Muscle of leg (tissue), 11 donors: ENCODE data around the gene ZDHHC7. TPM values are rescaled to one million over a fixed set of nuclear protein-coding genes. Genes with fewer than 3 reads are reported as not detected.

Source experiments
- DNase-seq: peaks from one replicate; pipeline ENCODE4 v3.0.0; 2013
- H3K27ac ChIP-seq: one replicate; pipeline ENCODE4 v1.5.1; 2013; ENCODE audit warnings: mild to moderate bottlenecking, low read length, control low read depth
- H3K27me3 ChIP-seq: one replicate; pipeline ENCODE4 v1.6.1; 2013; ENCODE audit warnings: low read length; ENCODE audit not compliant: control insufficient read depth, insufficient read depth
- H3K36me3 ChIP-seq: one replicate; pipeline ENCODE4 v1.6.1; 2013; ENCODE audit warnings: low read length; ENCODE audit not compliant: control insufficient read depth, insufficient read depth
- H3K4me1 ChIP-seq: one replicate; pipeline ENCODE4 v1.6.1; 2013; ENCODE audit warnings: low read length; ENCODE audit not compliant: control insufficient read depth, insufficient read depth
- H3K4me3 ChIP-seq: one replicate; pipeline ENCODE4 v1.5.1; 2013; ENCODE audit warnings: low read length, control low read depth
- H3K9me3 ChIP-seq: replicated peaks from 2 replicates; pipeline ENCODE4 v1.6.1; 2013; ENCODE audit warnings: low read depth, low read length; ENCODE audit not compliant: control insufficient read depth
- whole genome bisulfite sequencing: methylation state at CpG from one replicate; pipeline ENCODE4 v1.1.5; 2013; ENCODE audit warnings: missing lambda C conversion rate; ENCODE audit not compliant: insufficient coverage; 5-methylcytosine and 5-hydroxymethylcytosine counted together
- polyA plus RNA-seq, 8 donors: library from polyadenylated mRNA; unstranded; fragments of 120-200 nt; gene quantifications; one replicate each; pipeline versions ENCODE4 v1.2.1 to v1.2.3, GENCODE V29; 2013; ENCODE audit warnings: inconsistent platforms in 1 of 8, low replicate concordance in 1 of 8; ENCODE audit not compliant: insufficient read length in 8 of 8, insufficient read depth in 1 of 8
- total RNA-seq: library from RNA; stranded (reverse); fragments of 120-200 nt; gene quantifications from one replicate; pipeline ENCODE4 v1.2.4, GENCODE V29; 2013

ZDHHC7 gene
- total and polyA plus RNA-seq, 9 donors: 28.7 to 44.7 (median 36.2) TPM

- Histone ChIP-seq H3K27ac (peak overlapping the region; percentile 29), H3K4me1 (peaks cover 60% of the 10 kb centered on the region), H3K36me3 (no peaks in the 10 kb centered on the region), H3K27me3 (peaks cover 10% of the 10 kb centered on the region), H3K4me3 (no peak overlapping the region), H3K9me3 (peaks cover 4% of the 10 kb centered on the region)
- WGBS: 52% methylated on average over 31 of the region's 36 CpGs
- peak; percentile 55 for DNase-seq
Observed at GRCh38 chr16:84929421-84930297, 81.7 kb downstream of the ZDHHC7 start.

- H3K27ac ChIP-seq: peak overlapping the region; percentile 35
- H3K27me3 ChIP-seq: peaks cover 10% of the 10 kb centered on the region
- WGBS: 45% methylated on average over 10 of the region's 16 CpGs
- no peak overlapping the region for H3K4me3 ChIP-seq
- peak; percentile 86 for DNase-seq
- H3K9me3 ChIP-seq: peaks cover 4% of the 10 kb centered on the region
- no peaks in the 10 kb centered on the region for H3K36me3 ChIP-seq
- peaks cover 60% of the 10 kb centered on the region for H3K4me1 ChIP-seq
Observed at GRCh38 chr16:84928679-84929420, 82.5 kb downstream of the ZDHHC7 start.

- Histone ChIP-seq H3K27ac (no peak overlapping the region), H3K36me3 (no peaks in the 10 kb centered on the region), H3K9me3 (peaks cover 4% of the 10 kb centered on the region), H3K4me3 (no peak overlapping the region), H3K27me3 (peaks cover 10% of the 10 kb centered on the region), H3K4me1 (peaks cover 58% of the 10 kb centered on the region)
- peak; percentile 61 for DNase-seq
- WGBS: 78% methylated on average over 22 of the region's 34 CpGs
Observed at GRCh38 chr16:84927621-84928591, 83.4 kb downstream of the ZDHHC7 start.

- Histone ChIP-seq H3K4me1 (peaks cover 58% of the 10 kb centered on the region), H3K4me3 (no peak overlapping the region), H3K27ac (no peak overlapping the region), H3K36me3 (no peaks in the 10 kb centered on the region), H3K27me3 (peaks cover 10% of the 10 kb centered on the region), H3K9me3 (peaks cover 4% of the 10 kb centered on the region)
- no peak for DNase-seq
- 25% methylated on average over 4 of the region's 7 CpGs for WGBS
Observed at GRCh38 chr16:84926462-84926861, 84.9 kb downstream of the ZDHHC7 start.

- WGBS: 93% methylated on average over 11 of the region's 19 CpGs
- Histone ChIP-seq H3K36me3 (no peaks in the 10 kb centered on the region), H3K27me3 (peaks cover 10% of the 10 kb centered on the region), H3K9me3 (no peaks in the 10 kb centered on the region), H3K4me1 (peaks cover 59% of the 10 kb centered on the region), H3K4me3 (no peak overlapping the region), H3K27ac (no peak overlapping the region)
- DNase-seq: no peak
Observed at GRCh38 chr16:84925773-84926372, 85.5 kb downstream of the ZDHHC7 start.

GRCh38 chr16:84925092-84925772, 86.1 kb downstream of the ZDHHC7 start:
- peaks cover 10% of the 10 kb centered on the region for H3K27me3 ChIP-seq
- H3K4me3 ChIP-seq: no peak overlapping the region
- WGBS: 69% methylated on average over 11 of the region's 11 CpGs
- H3K4me1 ChIP-seq: peaks cover 63% of the 10 kb centered on the region
- no peaks in the 10 kb centered on the region for H3K36me3 ChIP-seq
- H3K9me3 ChIP-seq: no peaks in the 10 kb centered on the region
- no peak overlapping the region for H3K27ac ChIP-seq
- peak; percentile 44 for DNase-seq

GRCh38 chr16:84924331-84925091, 86.8 kb downstream of the ZDHHC7 start:
- Histone ChIP-seq H3K4me3 (no peak overlapping the region), H3K36me3 (no peaks in the 10 kb centered on the region), H3K9me3 (no peaks in the 10 kb centered on the region), H3K27me3 (peaks cover 11% of the 10 kb centered on the region), H3K27ac (peak overlapping the region; percentile 75), H3K4me1 (peaks cover 61% of the 10 kb centered on the region)
- WGBS: 34% methylated on average over 20 of the region's 23 CpGs
- DNase-seq: peak; percentile 89
